ENCODE measurements around the gene B4GAT1. TPM values are rescaled to one million over a fixed set of nuclear protein-coding genes. Genes with fewer than 3 reads are reported as not detected.
A peak's percentile ranks its signal among the peaks of the same experiment; 100 is the strongest.

Gene B4GAT1
- total and polyA plus RNA-seq, 9 of the 15 experiments (the other 6 are each of a cell fraction or from before 2014, with no cell fraction given): 0.86 to 9.5 (median 3.8) TPM

- H3K36me3 ChIP-seq (ENCODE audit: control insufficient read depth, insufficient read depth, low read length): no peaks in the 10 kb centered on the region
- CTCF ChIA-PET (ENCODE audit: low intra/inter-chr PET ratio): interaction anchor here (2.9 to 3.1 kb wide), 2 partner anchors 18 to 106 kb away, joined by 16 to 37 read pairs; no protein-coding TSS in a partner anchor
- no peaks in the 10 kb centered on the region for H3K27me3 ChIP-seq (ENCODE audit: control insufficient read depth in 2 of 2, insufficient read depth in 2 of 2, low read length in 2 of 2)
- BruUV-seq (replicated peaks): no TSS peak
- in situ Hi-C loops (cut with MboI): loop anchor here (5.0 kb wide), 1 partner anchor 112 kb away; no protein-coding TSS in a partner anchor
- ATAC-seq (no peak), DNase-seq (ENCODE audit: extremely low read depth in 1 of 4, low spot score in 3 of 4) (peak in 1 of 4 experiments; percentile 8), FAIRE-seq (no peak)
- H3K4me3 ChIP-seq: no peak overlapping the region
- H3K9me3 ChIP-seq (replicated peaks; ENCODE audit: control insufficient read depth, insufficient read depth, low read depth, low read length): no peaks in the 10 kb centered on the region
- H3K9me1 ChIP-seq (ENCODE audit: control insufficient read depth, insufficient read depth, low read length): peaks cover 4% of the 10 kb centered on the region
- POLR2A ChIA-PET: interaction anchor here (0.6 to 1.0 kb wide), 3 partner anchors 10 to 40 kb away, joined by 3 read pairs; partner anchors contain the start of gene YIF1A
- no peak overlapping the region for H3K9ac ChIP-seq (ENCODE audit: insufficient read depth in 1 of 2, low read depth in 2 of 2, low read length in 2 of 2)
- no peaks in the 10 kb centered on the region for H3K79me2 ChIP-seq (ENCODE audit: control insufficient read depth, insufficient read depth, low read length)
- no peak overlapping the region for H3K27ac ChIP-seq (ENCODE audit: extremely low read depth, low read depth, low read length)
- peaks cover 20 to 76% of the 10 kb centered on the region in 2 experiments; a peak in 4 of 5 replicates for H3K4me1 ChIP-seq (replicated peaks in 1 of 2; ENCODE audit: control insufficient read depth in 2 of 2, insufficient read depth in 2 of 2, low read length in 2 of 2)
- 86% methylated on average over 3 of the region's 3 CpGs for WGBS (ENCODE audit: insufficient coverage, low coverage, missing lambda C conversion rate)
- intact Hi-C loops (cut with micrococcal nuclease): loop anchor here (2.0 kb wide), 1 partner anchor 106 kb away; no protein-coding TSS in a partner anchor
- peak overlapping the region; percentile 100 for H2AFZ ChIP-seq (ENCODE audit: low read depth, low read length)
- no peak overlapping the region for H3K4me2 ChIP-seq (ENCODE audit: insufficient read depth, low read length)
- no peaks in the 10 kb centered on the region for H4K20me1 ChIP-seq (replicated peaks; ENCODE audit: control insufficient read depth, insufficient read depth, low read length)
- TF ChIP-seq ZNF280A (IDR thresholded peaks at IDR 0.05; ENCODE audit: low read depth, partially characterized antibody) (no peak), MAFG (tag; conservative IDR thresholded peaks at IDR 0.05) (peak; percentile 74), U2AF1 (optimal IDR thresholded peaks at IDR 0.05; ENCODE audit: low read depth, low read length) (no peak), RAD21 (CRISPR knock-in tag; conservative IDR thresholded peaks at IDR 0.05 in 1 of 2, IDR thresholded peaks at IDR 0.05 in 1 of 2) (no peak), ZNF766 (CRISPR knock-in tag; conservative IDR thresholded peaks at IDR 0.05) (no peak), KLF6 (CRISPR knock-in tag; IDR thresholded peaks at IDR 0.05; ENCODE audit: borderline replicate concordance) (no peak), IFI16 (CRISPR knock-in tag; IDR thresholded peaks at IDR 0.05) (no peak), PBX2 (CRISPR knock-in tag; IDR thresholded peaks at IDR 0.05; ENCODE audit: low read depth) (no peak), PBX2 (tag; conservative IDR thresholded peaks at IDR 0.05; ENCODE audit: low read depth) (no peak), MBD1 (CRISPR knock-in tag; IDR thresholded peaks at IDR 0.05) (no peak), SAFB (IDR thresholded peaks at IDR 0.05; ENCODE audit: borderline replicate concordance, low read depth, low read length) (no peak), FOXA3 (CRISPR knock-in tag; conservative IDR thresholded peaks at IDR 0.05 in 1 of 2, IDR thresholded peaks at IDR 0.05 in 1 of 2) (no peak), NR2F6 (CRISPR knock-in tag; IDR thresholded peaks at IDR 0.05) (no peak), PCBP1 (IDR thresholded peaks at IDR 0.05; ENCODE audit: low read depth, low read length, poor library complexity, severe bottlenecking) (no peak), MAX (CRISPR knock-in tag; IDR thresholded peaks at IDR 0.05) (no peak), PRMT5 (CRISPR knock-in tag; IDR thresholded peaks at IDR 0.05) (no peak)
These were observed 18.2 kb downstream of the B4GAT1 start for GRCh38 chr11:66329165-66329673.
